ENCODE measurements around the gene PPP1R3F.
"Not testable (repeated sequence)": the region's sequence is repeated elsewhere in the genome, so short reads cannot be mapped to it uniquely, and the experiment has no call there.

PPP1R3F gene

DNA sequence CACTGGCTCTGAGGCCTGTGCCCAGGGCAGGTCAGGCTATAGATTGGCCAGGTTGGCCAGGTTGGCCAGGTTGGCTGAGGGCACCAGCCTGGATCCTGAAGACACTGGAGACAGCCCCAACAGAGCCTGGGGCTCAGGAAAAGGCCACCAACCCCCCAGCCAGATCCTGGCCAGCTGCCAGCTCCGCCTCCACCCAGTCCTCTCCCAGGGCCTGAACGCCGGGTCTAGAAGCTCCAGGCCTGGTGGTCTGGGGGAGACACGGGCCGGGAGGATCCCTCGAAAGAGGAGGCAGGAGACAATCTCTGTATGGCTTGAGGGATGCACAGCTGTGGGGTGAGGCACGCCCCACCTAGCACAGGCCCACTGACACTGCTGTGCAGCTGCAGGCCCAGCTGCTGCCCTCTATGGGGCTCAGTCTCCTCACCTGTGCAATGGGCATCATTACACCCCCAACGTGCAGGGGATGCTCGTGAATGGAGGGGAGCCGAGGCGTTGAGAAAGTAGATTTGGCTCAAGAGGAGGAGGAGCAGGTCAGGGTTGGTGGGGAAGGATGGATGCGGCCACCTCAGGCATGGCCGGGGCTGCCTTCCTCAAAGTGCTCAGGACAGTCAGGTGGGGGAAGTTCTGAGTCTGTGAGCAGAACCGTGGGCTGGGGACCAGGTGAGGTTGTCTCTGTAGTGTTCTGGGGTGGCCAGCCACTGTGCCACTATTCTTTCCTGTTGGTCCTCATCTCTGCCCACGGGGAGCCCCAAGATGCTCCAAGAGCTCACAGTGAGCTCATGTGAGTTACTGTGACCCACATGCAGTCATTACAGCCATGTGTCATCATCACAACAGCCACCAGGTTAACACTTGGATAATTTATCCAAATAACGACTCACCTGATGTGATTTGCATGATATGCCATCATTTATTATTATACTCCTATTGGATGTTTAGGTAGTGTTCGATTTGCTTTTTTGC, 23.1 kb downstream of the PPP1R3F start:
- TF ChIP-seq, protein P1, sequence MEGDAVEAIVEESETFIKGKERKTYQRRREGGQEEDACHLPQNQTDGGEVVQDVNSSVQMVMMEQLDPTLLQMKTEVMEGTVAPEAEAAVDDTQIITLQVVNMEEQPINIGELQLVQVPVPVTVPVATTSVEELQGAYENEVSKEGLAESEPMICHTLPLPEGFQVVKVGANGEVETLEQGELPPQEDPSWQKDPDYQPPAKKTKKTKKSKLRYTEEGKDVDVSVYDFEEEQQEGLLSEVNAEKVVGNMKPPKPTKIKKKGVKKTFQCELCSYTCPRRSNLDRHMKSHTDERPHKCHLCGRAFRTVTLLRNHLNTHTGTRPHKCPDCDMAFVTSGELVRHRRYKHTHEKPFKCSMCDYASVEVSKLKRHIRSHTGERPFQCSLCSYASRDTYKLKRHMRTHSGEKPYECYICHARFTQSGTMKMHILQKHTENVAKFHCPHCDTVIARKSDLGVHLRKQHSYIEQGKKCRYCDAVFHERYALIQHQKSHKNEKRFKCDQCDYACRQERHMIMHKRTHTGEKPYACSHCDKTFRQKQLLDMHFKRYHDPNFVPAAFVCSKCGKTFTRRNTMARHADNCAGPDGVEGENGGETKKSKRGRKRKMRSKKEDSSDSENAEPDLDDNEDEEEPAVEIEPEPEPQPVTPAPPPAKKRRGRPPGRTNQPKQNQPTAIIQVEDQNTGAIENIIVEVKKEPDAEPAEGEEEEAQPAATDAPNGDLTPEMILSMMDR (conservative IDR thresholded peaks at IDR 0.05; ENCODE audit: low read length) = no peak
- no peak for DNase-seq (ENCODE audit: low read depth)
- H3K4me3 ChIP-seq (ENCODE audit: low read length) = no peak overlapping the region

- not testable (repeated sequence) for H3K4me3 ChIP-seq (ENCODE audit: low read length); DNase-seq (ENCODE audit: low read depth)
These were observed 29.7 kb downstream of the PPP1R3F start for GRCh38 chrX:49299293-49299692.

GRCh38 chrX:49300703-49301102, 31.1 kb downstream of the PPP1R3F start:
- no peak for DNase-seq (ENCODE audit: low read depth)
- TF ChIP-seq, protein P1 (conservative IDR thresholded peaks at IDR 0.05; ENCODE audit: low read length) = no peak
- H3K4me3 ChIP-seq (ENCODE audit: low read length) = no peak overlapping the region

DNA sequence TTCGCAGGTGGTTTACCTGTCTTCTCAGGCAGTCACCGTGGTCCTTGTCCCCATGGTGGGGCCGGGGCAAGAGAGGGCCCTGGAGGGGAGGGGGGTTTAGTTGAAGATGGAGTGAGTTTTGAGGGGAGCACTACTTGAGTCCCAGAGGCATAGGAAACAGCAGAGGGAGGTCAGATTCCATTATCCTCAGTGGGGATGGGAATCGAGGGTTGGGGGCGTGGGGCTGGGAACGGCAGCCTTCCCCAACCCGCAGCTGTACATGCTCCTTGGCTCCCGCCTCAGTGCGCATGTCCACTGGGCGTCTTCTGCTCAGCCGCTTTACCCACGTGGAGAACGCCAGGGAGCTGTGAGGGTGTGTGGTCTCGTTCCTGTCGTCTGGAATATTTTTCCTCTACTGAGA, 33.8 kb downstream of the PPP1R3F start, which contains the start of gene GAGE10:
Gene GAGE10 (plus strand): TSS at position 301 of the 400 bp plus-strand sequence. CDS start 1,214 bp downstream, outside the sequence.
- TF ChIP-seq, protein P1 (conservative IDR thresholded peaks at IDR 0.05; ENCODE audit: low read length) = no peak
- DNase-seq (ENCODE audit: low read depth) = no peak
- no peak within 1 kb of the TSS for H3K4me3 ChIP-seq (ENCODE audit: low read length)

- DNase-seq (ENCODE audit: low read depth); H3K4me3 ChIP-seq (ENCODE audit: low read length): not testable (repeated sequence)
These were observed 38.2 kb downstream of the PPP1R3F start for GRCh38 chrX:49307775-49308174.

DNA sequence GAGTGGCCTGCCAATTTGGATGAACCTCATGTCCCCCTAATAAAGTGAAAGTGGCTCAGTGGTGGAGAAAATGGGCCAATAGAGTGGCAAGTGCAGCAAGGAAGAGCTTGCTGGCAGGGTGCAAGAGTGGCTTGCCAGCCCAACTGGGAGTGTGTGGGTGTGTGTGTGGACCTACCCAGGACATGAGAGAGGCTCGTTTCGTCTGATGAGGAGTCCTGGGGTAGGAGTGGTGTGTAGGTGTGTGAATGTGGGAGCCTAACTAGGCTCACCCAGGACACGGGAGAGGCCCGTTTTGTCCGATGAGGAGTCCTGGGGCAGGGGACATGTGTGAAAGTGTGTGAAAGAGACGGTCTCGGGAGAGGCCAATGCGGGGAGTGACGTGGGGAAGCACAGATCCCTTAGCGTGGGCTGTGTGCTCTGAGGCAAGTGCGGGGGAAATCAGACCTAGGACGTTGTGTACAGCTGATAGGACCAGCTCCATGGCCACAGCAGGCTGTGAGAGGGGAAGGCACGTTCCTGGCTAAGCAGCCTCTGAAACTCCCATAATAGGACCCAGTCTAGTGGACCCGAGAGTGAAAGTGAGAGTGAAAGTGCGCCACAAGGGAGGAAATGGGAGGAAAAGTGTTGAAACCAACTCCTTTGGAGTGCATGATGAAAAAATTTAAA, 39.1 kb downstream of the PPP1R3F start:
- H3K4me3 ChIP-seq (ENCODE audit: low read length) = peak overlapping the region; percentile 52
- TF ChIP-seq, protein P1 (conservative IDR thresholded peaks at IDR 0.05; ENCODE audit: low read length) = no peak
- peak; percentile 12 for DNase-seq (ENCODE audit: low read depth)

DNA sequence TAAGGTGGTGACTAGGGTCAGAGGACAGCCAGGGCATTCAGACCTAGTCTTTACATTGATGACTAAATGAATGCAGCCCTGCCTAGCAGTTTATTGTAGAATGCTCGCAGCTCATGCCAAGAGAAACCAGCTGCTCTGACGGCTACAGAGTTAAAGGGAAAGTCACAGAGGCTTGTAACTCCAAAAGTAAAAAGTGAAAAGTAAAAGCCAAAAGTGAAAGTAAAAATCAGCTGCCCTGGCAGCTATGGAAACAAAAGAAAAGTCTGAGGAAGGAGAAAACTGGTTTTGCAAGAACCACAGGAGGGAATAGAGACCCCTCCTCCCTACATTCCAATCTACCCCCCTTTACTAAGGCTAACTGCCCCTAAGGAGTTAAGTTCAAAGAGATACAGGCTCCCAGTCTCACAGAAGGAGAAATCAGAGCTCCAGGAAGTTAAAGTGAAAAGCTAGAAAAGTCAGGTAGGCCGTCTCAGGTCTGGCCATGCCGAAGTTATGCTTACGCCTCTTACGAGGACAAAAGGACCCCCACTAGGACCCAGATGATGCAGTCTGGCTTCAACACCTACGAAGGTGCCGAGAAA, 39.9 kb downstream of the PPP1R3F start:
- DNase-seq (ENCODE audit: low read depth) = peak; percentile 5
- H3K4me3 ChIP-seq (ENCODE audit: low read length) = peak overlapping the region; percentile 52
- TF ChIP-seq, protein P1 (conservative IDR thresholded peaks at IDR 0.05; ENCODE audit: low read length) = no peak
